Measurements from ENCODE around the gene GEMIN4.

GRCh38 chr17:801660-802059 is 49.6 kb upstream of the GEMIN4 start:
- TF ChIP-seq MEF2A (IDR thresholded peaks at IDR 0.05; ENCODE audit: borderline replicate concordance, low read depth) (no peak), RFX5 (IDR thresholded peaks at IDR 0.05; ENCODE audit: low read length) (no peak), CTCF (IDR thresholded peaks at IDR 0.05) (no peak), YY1 (IDR thresholded peaks at IDR 0.05; ENCODE audit: low read depth) (no peak), MXI1 (IDR thresholded peaks at IDR 0.05; ENCODE audit: low read depth, low read length) (no peak), MAX (IDR thresholded peaks at IDR 0.05; ENCODE audit: low read depth) (no peak), EP300 (IDR thresholded peaks at IDR 0.05; ENCODE audit: borderline replicate concordance in 1 of 2, low read depth in 1 of 2, low read length in 1 of 2) (no peak), ZBTB33 (IDR thresholded peaks at IDR 0.05; ENCODE audit: borderline replicate concordance, low read depth) (no peak), EZH2phosphoT487 (IDR thresholded peaks at IDR 0.05; ENCODE audit: borderline replicate concordance, low read depth) (no peak), POLR2AphosphoS5 (IDR thresholded peaks at IDR 0.05; ENCODE audit: low read depth, low read length) (no peak), REST (IDR thresholded peaks at IDR 0.05; ENCODE audit: low read depth, low read length) (no peak), NRF1 (IDR thresholded peaks at IDR 0.05; ENCODE audit: low read depth, low read length) (no peak)
